GM19239 (cell line): Measurements from ENCODE around the gene ATG7.
"Not testable (repeated sequence)": the region's sequence is repeated elsewhere in the genome, so short reads cannot be mapped to it uniquely, and the experiment has no call there.

ENCODE experiments used
- DNase-seq: peaks from one replicate; pipeline ENCODE4 v3.0.0; 2011; ENCODE audit warnings: low spot score; ENCODE audit not compliant: insufficient read length
- FAIRE-seq: peaks from 2 replicates; lab custom pipeline; 2011; peaks lifted over from hg19 to GRCh38; lab: Jason Lieb, UNC

Gene ATG7

DNA sequence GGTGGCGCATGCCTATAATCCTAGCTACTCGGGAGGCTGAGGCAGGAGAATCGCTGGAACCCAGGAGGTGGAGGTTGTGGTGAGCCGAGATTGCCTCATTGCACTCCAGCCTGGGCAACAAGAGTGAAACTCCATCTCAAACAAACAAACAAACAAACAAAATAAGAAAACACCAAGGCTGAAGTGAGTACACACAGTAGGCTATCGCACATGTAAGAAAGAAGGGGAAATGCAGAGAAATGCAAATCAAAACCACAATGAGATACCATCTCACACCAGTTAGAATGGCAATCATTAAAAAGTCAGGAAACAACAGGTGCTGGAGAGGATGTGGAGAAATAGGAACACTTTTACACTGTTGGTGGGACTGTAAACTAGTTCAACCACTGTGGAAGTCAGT, 322.8 kb downstream of the ATG7 start:
- FAIRE-seq, DNase-seq: not testable (repeated sequence)

DNA sequence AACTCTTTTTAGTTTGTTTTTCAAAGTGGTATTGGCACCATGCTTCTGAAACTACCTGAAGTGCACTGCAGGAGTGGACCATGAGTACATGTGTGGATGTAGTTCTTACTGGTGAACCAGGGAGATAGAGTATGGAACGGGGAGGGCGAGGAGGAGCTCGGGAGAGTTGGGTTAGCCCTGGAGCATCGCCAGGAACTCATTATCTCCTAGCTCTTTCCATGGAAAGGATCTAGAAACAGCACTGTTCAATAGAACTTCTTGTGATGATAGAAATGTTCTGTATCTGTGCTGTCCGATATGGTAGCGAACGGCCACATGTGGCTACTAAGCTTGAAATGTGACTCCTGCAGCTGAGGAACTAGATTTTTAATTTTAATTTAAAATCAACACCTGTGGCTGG, 324.2 kb downstream of the ATG7 start:
- FAIRE-seq (no peak), DNase-seq (no peak)

DNA sequence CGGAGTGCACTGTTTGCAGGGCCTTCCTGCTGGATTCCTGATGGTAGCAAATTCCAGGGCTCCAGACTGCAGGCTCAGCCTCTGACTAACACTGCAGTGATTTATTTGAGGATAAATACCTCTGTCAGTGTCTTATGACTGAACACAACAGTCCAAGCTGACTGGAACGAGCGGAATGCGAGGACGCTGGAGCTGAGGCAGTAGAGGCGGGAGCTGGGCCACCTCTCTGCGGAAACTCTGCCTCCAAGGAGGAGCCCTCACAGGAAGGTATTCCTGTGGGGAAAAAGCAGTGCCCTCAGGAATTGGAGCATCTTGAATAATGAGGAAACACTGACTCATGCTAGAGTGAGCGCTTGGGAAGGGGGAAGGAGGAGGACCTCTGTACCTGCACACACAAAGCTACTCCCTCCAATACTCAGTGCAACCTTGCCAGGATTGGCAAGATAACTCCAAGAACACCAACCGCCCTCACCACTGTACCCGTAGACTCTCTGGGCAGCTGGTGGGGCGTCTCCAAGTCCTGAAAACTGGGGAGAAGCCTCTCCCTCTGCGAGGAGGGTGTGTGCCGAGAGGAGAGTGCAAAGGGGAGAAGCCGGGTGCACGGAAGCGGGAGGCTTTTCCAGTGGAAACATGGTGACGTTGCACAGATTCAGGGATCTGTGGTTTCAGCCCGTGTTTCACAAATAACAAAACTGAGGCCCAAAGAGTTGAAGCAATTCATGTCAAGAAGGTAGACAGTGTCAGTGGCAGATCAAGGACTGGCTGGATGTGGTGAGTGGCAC, 328.5 kb downstream of the ATG7 start:
- FAIRE-seq (peak; percentile 31), DNase-seq (no peak)

DNA sequence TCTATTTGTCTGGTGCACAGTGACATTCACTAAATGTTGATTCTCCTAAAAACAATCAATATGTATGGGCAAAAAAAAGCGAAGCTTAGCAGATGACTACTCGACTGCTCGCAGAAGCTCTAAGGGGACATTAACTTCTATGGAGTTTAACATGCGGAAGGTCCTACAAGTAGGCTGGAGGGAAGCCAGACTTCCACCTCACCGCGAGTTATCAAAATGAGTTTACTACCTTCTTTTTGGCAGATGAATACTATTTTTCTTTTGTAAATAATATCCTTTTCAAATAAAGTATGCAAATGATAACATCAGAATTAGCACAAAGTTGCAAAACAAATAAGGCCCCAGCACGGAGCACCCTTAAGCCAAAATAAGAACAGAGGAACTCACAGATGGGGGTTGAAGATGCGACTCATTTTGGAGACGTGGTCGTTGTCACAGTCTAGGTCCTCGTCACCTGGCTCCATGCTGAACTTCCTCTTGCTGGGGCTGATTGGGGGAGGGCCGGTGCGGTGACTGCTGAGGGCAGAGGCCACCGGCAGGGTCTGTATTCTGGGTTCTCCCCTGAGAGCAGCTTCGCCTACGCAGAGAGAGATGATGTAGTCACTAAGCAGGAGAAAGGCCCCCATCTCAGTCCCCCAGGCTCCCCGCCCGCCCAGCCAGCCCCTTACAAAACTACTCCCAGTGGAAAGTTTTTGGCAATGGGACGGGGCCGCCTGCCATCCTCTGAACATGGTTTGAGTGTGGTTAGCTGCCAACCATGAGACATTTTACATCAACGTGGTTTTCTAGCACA, 329.4 kb downstream of the ATG7 start:
- FAIRE-seq: peak; percentile 84

DNA sequence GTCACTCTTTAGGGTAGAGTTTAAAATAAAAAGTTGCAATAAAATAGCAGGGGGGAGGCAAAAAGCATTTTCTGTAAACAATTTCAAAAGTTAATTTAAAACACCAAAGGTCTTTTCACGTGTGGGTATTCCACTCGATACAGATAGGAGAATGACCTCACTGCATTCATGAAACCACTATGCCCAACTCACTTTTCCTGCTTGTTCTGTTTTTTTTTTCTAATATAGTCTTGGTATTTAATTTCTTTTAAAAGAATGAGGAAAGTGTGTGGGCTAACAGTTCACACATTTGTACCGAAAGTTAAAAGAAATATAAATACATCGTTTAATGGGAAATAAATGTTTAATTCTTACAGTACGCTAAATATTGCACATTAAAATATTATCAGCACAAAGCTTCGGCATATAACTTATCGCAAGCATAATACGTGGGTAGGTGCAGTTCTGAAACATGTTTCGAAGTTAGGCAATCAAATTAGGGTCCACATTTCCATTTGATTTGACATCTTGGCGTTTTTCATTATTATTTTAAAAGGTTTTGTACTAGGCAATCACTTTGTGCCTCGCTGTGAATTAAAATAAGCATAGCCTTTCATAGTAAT, 330.1 kb downstream of the ATG7 start:
- FAIRE-seq (no peak), DNase-seq (no peak)

More for the DNA sequence above, 329.4 kb downstream of the ATG7 start:
- DNase-seq: peak; percentile 46

DNA sequence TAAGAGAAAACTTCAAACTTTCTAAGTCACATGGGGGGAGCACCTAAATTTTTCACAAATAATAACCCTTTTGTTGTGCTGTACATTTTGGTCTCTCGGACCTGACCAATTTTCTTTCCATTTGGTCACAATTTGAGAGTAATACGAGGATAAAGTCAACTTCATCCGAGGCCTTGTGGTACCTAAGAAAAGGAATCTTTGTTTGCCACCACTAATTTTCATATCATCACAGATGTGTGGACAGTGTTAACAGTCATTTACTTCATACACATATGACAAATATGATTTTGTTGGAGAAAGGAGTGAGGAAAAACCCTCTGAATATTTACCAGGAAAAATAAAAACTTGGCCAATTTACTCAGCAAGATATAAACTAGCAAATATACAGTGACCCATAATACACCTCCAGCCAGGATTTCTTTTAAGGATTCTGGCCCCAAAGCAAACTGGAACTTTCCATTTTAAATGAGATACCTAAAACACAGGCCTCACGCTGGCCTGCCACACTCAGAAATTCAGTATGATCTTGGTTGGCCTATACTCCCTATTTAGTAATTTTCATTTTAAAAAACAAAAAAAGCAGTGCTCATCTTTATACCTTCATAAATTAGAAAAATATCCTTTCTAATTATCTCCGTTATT, 330.8 kb downstream of the ATG7 start:
- DNase-seq (no peak), FAIRE-seq (no peak)

DNA sequence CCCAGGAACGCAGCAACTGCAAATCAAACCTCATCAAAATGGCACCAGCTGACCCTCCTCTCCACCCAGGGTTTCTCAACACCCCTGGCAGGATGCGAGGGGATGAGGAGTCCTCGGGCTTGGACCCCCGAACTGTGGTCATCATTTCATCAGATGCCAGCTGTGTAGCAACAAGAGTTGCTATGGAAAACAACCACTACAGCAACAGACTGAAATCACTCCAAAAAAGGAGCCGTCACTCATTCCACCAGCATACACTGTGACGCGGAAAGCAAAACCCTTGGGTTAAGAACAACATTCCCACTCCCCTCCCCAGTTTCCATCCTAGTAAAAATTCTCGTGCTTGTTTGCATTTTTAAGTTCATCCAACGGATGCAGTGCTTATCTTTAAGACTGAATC, 331.4 kb downstream of the ATG7 start:
- FAIRE-seq (no peak), DNase-seq (no peak)

DNA sequence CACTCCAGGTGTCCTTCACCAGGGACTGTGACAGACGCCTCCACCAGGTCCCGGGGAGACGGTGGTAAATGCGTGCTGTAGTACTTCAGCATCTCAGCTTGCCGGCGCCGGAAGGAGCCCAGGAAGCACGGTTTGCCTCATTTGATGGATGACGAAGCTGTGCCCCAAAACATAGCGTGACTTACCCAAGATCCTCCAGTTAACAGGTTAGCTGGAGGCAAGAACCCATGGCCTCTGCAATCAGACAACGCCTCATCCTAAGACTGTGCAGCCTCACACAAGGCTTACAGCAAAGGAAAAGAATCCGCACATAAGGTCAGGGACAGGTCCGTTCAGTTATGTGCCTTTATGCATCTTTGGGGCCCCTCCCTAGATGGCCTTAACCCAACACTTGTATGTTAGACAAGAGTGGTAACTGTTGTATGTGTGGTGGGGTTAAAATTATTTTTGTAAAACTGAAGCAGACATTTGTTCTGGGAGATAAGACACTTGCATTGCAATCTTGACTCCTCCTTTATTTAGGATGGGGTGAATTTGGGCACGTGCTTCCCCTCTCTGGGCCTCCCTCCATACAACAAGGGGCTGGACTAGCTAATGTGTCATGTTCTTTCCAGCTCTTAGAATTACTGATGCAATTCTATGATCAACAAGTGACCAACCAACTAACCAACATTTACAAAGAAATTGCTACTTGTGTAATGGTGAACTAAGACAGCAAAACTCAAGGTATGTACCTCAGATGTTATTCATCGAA, 332.1 kb downstream of the ATG7 start:
- no peak for FAIRE-seq
- DNase-seq: no peak

DNA sequence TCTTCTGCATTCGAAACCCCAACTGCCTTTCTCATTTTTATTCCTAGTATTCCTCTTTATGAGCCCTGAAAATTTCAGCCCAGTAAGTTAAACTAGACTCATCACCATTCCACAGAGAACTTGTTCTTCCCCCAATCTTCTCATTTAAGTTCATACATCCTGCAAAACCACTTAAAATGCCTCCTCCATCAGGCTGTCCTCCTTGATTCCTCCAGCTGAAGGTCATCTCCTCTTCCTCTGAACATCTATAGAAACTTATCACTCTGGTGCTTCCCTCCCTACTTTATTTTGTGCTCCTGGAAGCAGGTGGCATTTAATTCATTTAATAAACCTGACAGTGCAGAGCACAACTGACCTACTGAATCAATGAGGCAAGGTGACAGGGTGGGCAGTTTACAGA, 333.2 kb downstream of the ATG7 start:
- FAIRE-seq: no peak
- no peak for DNase-seq

DNA sequence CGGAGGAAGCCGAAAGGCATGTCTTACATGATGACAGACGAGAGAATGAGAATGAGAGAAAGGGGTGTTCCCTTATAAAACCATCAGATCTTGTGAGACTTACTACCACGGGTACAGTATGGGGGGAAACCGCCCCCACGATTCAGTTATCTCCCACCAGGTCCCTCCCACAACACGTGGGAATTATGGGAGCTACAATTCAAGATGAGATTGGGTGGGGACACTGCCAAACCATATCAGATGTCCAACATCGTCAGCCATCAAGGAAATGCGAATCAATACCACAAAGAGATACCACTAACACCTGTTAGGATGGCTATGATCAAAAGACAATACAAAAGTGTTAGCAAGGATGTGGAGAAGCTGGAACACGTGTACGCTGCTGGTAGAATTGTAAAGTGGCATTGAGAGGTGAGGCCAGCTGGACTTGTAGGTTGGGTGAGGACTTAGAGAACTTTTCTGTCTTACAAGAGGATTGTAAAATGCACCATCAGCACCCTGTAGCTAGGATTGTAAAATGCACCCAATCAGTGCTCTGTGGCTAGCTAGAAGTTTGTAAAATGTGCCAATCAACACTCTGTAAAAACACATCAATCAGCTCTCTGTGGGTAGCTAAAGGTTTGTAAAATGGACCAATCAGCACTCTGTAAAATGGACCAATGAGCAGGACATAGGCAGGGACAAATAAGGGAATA, 334.0 kb downstream of the ATG7 start:
- no peak for FAIRE-seq
- no peak for DNase-seq

DNA sequence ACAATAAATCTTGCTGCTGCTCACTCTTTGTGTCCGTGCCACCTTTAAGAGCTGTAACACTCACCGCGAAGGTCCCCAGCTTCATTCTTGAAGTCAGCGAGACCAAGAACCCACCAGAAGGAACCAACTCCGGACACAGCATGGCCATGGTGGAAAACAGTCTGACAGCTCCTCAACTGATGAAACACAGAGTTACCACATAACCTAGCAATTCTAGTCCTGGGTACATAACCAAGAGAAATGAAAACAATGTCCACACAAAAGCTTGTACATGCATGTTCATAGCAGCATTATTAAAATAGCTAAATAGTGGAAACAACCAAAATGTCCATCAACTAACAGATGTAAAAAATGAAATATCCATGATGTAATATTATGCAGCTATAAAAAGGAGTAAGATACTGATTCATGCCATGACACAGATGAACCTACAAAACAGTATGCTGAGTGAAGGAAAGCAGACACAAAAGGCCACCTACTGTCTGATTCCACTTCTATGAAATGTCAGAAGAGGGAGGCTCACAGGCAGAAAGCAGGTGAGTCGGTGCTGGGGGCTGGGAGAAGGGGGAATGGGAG, 334.8 kb downstream of the ATG7 start:
- no peak for DNase-seq
- no peak for FAIRE-seq
